Effector memory CD4-positive, alpha-beta T cell (primary cell): Measurements from ENCODE around the gene NTSR1.
"Not testable (repeated sequence)": the region's sequence is repeated elsewhere in the genome, so short reads cannot be mapped to it uniquely, and the experiment has no call there.

Experiments
- DNase-seq, 3 donors: peaks; one replicate each; pipeline ENCODE4 v3.0.0-alpha.2; 2020
- H3K27ac ChIP-seq: 2 replicates; pipeline ENCODE4 v1.7.0; 2013; ENCODE audit warnings: mild to moderate bottlenecking, low read length, moderate library complexity; ENCODE audit not compliant: insufficient read depth, poor library complexity, severe bottlenecking
- H3K27me3 ChIP-seq: replicated peaks from 2 replicates; pipeline ENCODE4 v1.7.0; 2013; ENCODE audit warnings: mild to moderate bottlenecking, low read length; ENCODE audit not compliant: insufficient read depth, control insufficient read depth, poor library complexity, severe bottlenecking
- H3K36me3 ChIP-seq: 2 replicates; pipeline ENCODE4 v1.7.0; 2013; ENCODE audit warnings: mild to moderate bottlenecking, low read length, moderate library complexity; ENCODE audit not compliant: control insufficient read depth, insufficient read depth
- H3K4me1 ChIP-seq: 2 replicates; pipeline ENCODE4 v1.7.0; 2013; ENCODE audit warnings: low read length, mild to moderate bottlenecking; ENCODE audit not compliant: control insufficient read depth, insufficient read depth, poor library complexity, severe bottlenecking
- H3K4me3 ChIP-seq: 2 replicates; pipeline ENCODE4 v1.7.0; 2013; ENCODE audit warnings: low read length, low read depth, mild to moderate bottlenecking; ENCODE audit not compliant: insufficient read depth, poor library complexity, severe bottlenecking
- H3K9me3 ChIP-seq: 2 replicates; pipeline ENCODE4 v1.7.0; 2013; ENCODE audit warnings: mild to moderate bottlenecking, low read length, moderate library complexity; ENCODE audit not compliant: control insufficient read depth

The NTSR1 gene

DNA sequence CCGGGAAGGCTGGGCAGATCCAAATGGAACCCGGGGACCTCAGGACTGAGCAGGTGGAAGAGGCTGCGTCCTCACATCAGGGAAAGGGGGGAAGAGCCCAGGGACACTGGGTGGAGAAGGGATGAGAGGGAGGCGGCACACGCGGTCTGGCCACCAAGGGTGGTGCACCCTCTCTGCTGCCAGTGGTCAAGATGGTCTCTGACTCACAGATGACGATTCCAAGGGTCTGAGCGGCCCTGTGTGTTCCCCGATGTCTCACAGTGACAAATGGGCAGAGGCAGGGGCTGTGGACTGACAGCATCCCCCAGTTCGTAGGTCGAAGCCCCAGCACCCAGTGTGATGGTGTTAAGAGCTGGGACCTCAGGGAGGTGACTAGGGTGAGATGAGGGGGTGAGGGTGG, 34.3 kb upstream of the NTSR1 start:
- Histone ChIP-seq H3K4me1 (no peaks in the 10 kb centered on the region), H3K27ac (no peak overlapping the region), H3K9me3 (no peaks in the 10 kb centered on the region), H3K36me3 (no peaks in the 10 kb centered on the region), H3K4me3 (no peak overlapping the region), H3K27me3 (no peaks in the 10 kb centered on the region)
- DNase-seq = no peak

GRCh38 chr20:62675156-62675876, 33.3 kb upstream of the NTSR1 start:
- DNase-seq = no peak
- no peak overlapping the region for H3K4me3 ChIP-seq
- no peaks in the 10 kb centered on the region for H3K9me3 ChIP-seq
- H3K4me1 ChIP-seq = no peaks in the 10 kb centered on the region
- no peak overlapping the region for H3K27ac ChIP-seq
- H3K36me3 ChIP-seq = no peaks in the 10 kb centered on the region
- H3K27me3 ChIP-seq = no peaks in the 10 kb centered on the region

- Histone ChIP-seq H3K4me3 (no peak overlapping the region), H3K9me3 (no peaks in the 10 kb centered on the region), H3K4me1 (no peaks in the 10 kb centered on the region), H3K27me3 (no peaks in the 10 kb centered on the region), H3K36me3 (no peaks in the 10 kb centered on the region), H3K27ac (no peak overlapping the region)
- DNase-seq = no peak
Observed at GRCh38 chr20:62675877-62676260, 32.8 kb upstream of the NTSR1 start.

DNA sequence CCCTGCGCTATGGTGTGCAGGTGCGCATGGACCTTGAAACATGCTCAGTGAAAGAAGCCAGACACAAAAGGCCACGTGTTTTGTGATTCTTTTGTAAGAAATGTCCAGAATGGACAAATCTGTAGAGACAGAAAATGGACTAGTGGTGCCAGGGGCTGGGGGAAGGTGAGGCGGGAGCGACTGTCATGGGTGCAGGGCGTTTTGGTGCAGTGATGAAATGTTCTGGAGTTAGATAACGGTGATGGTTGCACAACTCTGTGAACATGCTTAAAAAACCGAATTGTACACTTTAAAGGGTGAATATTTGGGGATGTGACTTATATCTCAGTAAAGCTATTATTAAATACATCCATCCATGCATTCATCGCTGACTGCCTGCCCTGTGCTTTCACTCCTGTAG, 31.7 kb upstream of the NTSR1 start:
- H3K4me3 ChIP-seq = no peak overlapping the region
- no peaks in the 10 kb centered on the region for H3K4me1 ChIP-seq

DNA sequence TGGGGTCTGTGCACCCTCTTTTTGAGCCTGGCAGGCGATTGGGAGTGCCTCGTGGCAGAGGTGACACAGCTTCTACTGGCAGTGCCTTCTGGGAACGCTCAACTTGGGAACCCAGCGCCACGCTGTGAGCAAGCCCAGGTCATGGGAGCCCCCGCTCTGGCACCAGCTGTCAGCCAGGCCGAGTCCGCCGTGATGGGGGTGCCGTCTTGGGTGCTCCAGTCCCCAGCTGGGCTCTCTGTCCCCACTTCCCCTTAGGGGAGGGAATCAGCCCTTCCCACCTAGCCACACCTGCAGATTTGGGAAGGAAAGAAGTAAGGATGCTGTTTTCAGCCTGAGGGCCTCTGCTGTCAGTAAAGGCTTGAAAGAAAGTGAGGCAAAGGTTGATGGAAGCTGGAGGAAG, 31.0 kb upstream of the NTSR1 start:
- no peak for DNase-seq
- Histone ChIP-seq H3K36me3 (no peaks in the 10 kb centered on the region), H3K27me3 (no peaks in the 10 kb centered on the region), H3K4me1 (no peaks in the 10 kb centered on the region), H3K27ac (no peak overlapping the region), H3K4me3 (no peak overlapping the region), H3K9me3 (no peaks in the 10 kb centered on the region)

More for the DNA sequence above, 31.7 kb upstream of the NTSR1 start:
- H3K36me3 ChIP-seq = no peaks in the 10 kb centered on the region
- no peaks in the 10 kb centered on the region for H3K9me3 ChIP-seq
- H3K27me3 ChIP-seq = no peaks in the 10 kb centered on the region
- H3K27ac ChIP-seq = no peak overlapping the region
- DNase-seq = no peak

- Histone ChIP-seq H3K36me3 (no peaks in the 10 kb centered on the region), H3K9me3 (no peaks in the 10 kb centered on the region), H3K4me3 (no peak overlapping the region), H3K27ac (no peak overlapping the region), H3K27me3 (no peaks in the 10 kb centered on the region), H3K4me1 (no peaks in the 10 kb centered on the region)
- DNase-seq = no peak
Observed at GRCh38 chr20:62678553-62678952, 30.1 kb upstream of the NTSR1 start.

DNA sequence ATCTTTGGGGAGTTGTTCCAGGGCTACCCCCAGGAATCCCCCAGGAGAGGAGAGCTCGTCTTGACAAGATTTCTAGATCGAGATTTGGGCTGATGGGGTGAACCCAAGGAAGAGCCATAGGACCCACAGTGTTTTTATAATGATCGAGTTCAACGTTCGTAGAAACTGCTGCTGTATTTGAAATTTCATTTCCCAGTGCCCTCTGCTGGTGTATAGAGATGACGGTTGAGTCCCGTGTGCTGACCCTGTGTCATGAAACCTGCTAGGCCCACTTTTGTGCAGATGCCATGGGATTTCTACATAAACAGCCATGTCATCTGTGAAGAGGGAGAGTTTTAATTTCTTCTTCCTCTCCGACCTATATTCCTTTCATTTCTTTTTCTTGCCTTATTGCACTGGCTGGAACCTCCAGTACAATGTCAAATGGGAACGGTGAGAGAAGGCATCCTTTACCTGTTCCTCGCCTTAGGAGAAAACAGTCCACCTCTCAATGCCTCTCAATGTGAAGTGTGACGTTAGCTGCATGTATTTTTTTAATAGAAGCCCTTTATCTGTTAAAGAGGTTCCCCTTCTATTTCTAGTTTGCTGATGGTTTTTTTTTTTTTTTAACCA, 28.6 kb upstream of the NTSR1 start:
- DNase-seq = no peak

DNA sequence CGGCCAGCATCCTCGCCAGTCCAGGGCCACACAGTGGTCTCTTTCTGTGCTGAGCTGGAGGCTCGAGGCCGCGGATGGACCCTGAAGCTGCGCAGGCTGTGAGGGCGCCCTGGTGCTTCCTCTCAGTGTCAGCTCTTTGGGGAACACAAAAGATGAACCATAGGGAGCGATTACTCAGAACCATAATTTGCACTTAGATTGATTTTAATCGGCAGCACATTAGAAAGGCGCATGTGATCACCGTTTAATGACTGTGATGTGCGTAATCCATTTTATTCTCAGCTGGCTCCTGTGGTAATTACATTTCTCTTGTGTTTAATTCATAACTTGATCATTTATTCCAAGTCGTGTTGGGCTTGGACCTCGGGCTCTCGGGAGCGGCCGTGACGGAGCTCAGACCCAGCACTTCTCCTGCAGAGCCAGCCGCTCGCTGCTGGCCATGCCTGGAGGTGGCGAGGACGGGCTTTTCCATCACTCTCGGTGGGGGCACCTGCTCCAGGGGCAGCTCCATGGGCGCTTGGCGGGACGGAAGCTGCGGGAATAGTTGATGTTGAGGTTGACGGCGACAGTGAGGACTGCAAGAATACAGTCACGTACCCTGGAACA, 25.6 kb upstream of the NTSR1 start:
- no peak overlapping the region for H3K4me3 ChIP-seq
- no peaks in the 10 kb centered on the region for H3K27me3 ChIP-seq

More for the DNA sequence above, 28.6 kb upstream of the NTSR1 start:
- Histone ChIP-seq H3K36me3 (no peaks in the 10 kb centered on the region), H3K27ac (no peak overlapping the region), H3K4me3 (no peak overlapping the region), H3K9me3 (no peaks in the 10 kb centered on the region), H3K4me1 (no peaks in the 10 kb centered on the region), H3K27me3 (no peaks in the 10 kb centered on the region)

DNA sequence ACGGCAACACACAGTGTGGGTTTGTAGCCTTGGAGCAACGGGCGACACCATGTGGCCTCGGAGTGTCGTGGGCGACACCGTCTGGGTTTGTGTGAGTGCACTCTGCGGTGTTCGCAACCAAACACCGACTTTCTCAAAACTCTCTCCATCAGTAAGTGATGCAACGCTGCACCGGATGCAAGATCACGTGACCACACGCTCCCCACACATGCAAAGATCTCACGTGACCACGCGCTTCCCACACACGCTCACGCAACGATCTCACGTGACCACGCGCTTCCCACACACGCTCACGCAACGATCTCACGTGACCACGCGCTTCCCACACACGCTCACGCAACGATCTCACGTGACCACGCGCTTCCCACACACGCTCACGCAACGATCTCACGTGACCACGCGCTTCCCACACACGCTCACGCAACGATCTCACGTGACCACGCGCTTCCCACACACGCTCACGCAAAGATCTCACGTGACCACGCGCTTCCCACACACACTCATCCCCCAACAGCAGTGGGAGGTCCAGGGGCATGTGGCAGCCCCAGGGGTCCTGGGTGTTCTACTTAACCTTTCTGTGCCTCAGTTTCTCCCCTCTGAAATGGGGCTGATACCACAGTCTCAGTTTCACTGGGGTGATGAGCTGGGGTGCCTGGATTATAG, 24.8 kb upstream of the NTSR1 start:
- DNase-seq, H3K27ac ChIP-seq, H3K4me3 ChIP-seq, H3K27me3 ChIP-seq, H3K9me3 ChIP-seq, H3K36me3 ChIP-seq, H3K4me1 ChIP-seq: not testable (repeated sequence)

More for the DNA sequence above, 25.6 kb upstream of the NTSR1 start:
- Histone ChIP-seq H3K4me1 (peaks cover 6% of the 10 kb centered on the region), H3K36me3 (no peaks in the 10 kb centered on the region), H3K27ac (no peak overlapping the region), H3K9me3 (no peaks in the 10 kb centered on the region)
- DNase-seq = no peak

- Histone ChIP-seq H3K36me3 (no peaks in the 10 kb centered on the region), H3K4me3 (no peak overlapping the region), H3K27me3 (no peaks in the 10 kb centered on the region), H3K4me1 (peaks cover 6% of the 10 kb centered on the region), H3K27ac (no peak overlapping the region), H3K9me3 (no peaks in the 10 kb centered on the region)
- no peak for DNase-seq
Observed at GRCh38 chr20:62684981-62685380, 23.7 kb upstream of the NTSR1 start.
